NCI-H2227 (cell line): ENCODE measurements around the gene JMJD1C.
"Not testable (repeated sequence)": the region's sequence is repeated elsewhere in the genome, so short reads cannot be mapped to it uniquely, and the experiment has no call there.

Source experiments
- DNase-seq: peaks from one replicate; lab custom pipeline; 2025; ENCODE audit not compliant: unreplicated experiment; lab: John Stamatoyannopoulos, UW

The JMJD1C gene

DNA sequence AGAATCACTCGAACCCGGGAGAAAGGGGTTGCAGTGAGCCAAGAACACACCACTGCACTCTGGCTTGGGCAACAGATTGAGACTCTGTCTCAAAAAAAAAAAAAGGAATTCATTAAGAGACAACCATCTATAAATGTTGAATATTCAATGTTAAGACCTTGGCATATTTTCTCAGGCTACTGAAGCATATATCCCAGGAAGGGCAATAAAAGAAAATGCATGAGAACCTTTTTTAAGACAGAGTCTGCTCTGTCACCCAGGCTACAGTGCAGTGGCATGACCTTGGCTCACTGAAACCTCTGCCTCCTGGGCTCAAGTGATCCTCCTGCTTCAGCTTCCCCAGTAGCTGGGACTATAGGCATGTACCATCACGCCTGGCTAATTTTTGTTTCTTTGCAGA is 165.0 kb downstream of the JMJD1C start:
- DNase-seq, result no peak

- DNase-seq, result no peak
Observed at GRCh38 chr10:63297941-63298340, 167.8 kb downstream of the JMJD1C start.

GRCh38 chr10:63294781-63295180 is 171.0 kb downstream of the JMJD1C start:
- no peak for DNase-seq

- DNase-seq, result not testable (repeated sequence)
Observed at GRCh38 chr10:63292847-63293246, 172.9 kb downstream of the JMJD1C start.

DNA sequence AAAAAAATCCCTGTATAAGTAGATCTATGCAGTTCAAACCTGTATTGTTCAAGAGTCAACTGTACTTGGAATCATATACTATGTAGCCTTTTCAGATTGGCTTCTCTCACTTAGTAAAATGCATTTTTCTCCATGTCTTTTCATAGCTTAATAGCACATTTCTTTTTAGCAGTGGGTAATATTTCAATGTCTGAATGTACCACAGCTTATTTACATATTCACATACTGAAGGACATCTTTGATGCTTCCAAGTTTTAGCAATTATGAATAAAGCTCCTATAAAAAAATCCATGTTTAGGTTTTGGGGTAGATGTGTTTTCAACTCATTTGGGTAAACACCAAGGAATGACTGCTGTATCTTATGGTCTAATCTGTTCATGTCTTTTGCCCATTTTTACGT is 177.6 kb downstream of the JMJD1C start:
- no peak for DNase-seq

- DNase-seq, result no peak
Observed at GRCh38 chr10:63286754-63287264, 179.0 kb downstream of the JMJD1C start.

GRCh38 chr10:63286340-63286739 is 179.4 kb downstream of the JMJD1C start:
- no peak for DNase-seq

DNA sequence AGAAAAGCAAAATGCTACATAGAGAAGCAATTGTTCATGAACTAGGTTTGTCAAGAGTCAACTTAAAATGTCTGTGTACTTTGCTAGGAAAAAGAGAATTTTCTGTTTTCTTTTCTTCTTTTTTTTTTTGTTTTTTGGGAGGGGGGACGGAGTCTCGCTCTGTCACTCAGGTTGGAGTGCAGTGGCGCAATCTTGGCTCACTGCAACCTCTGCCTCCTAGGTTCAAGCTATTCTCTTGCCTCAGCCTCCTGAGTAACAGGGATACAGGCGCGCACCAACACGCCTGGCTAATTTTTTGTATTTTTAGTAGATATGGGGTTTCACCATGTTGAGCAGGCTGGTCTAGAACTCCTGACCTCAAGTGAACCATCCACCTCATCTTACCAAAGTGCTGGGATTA is 181.9 kb downstream of the JMJD1C start:
- DNase-seq, result not testable (repeated sequence)

GRCh38 chr10:63283093-63283492 is 182.7 kb downstream of the JMJD1C start:
- DNase-seq, result no peak

- no peak for DNase-seq
Observed at GRCh38 chr10:63281967-63282366, 183.8 kb downstream of the JMJD1C start.

DNA sequence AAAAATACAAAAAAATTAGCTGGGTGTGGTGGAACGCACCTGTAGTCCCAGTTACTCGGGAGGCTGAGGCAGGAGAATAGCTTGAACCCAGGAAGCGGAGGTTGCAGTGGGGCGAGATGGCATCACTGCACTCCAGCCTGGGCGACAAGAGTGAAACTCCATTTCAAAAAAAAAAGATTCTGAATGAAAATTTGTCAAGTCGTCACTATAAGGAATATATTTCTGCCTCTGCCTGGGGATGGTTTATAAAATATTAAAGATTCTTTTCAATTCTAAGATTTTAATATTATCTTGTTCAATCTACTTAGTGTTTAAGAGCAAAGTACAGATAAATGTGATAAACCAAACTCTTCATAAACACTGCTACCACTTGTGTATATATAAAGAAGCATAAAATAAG is 185.4 kb downstream of the JMJD1C start:
- DNase-seq, result no peak

DNA sequence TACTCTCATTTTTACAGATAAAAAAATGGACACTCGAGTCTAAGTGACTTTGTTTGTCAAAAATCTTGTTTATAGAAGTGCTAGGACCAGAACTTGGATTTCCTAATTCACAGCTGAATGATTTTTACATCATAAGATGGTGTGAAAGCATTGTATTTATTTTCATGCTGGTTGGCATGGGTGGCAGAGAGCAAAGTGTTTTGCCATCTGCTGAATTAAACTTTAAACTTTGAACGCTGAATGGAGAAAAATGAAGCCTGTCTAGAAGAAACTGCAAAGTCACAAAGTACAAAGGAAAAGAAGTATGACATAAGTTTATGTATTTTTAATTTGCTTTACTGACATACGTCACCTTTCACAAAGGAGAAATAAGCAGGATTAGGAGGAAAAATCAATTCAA is 190.7 kb downstream of the JMJD1C start:
- no peak for DNase-seq

GRCh38 chr10:63273577-63273976 is 192.2 kb downstream of the JMJD1C start:
- no peak for DNase-seq

DNA sequence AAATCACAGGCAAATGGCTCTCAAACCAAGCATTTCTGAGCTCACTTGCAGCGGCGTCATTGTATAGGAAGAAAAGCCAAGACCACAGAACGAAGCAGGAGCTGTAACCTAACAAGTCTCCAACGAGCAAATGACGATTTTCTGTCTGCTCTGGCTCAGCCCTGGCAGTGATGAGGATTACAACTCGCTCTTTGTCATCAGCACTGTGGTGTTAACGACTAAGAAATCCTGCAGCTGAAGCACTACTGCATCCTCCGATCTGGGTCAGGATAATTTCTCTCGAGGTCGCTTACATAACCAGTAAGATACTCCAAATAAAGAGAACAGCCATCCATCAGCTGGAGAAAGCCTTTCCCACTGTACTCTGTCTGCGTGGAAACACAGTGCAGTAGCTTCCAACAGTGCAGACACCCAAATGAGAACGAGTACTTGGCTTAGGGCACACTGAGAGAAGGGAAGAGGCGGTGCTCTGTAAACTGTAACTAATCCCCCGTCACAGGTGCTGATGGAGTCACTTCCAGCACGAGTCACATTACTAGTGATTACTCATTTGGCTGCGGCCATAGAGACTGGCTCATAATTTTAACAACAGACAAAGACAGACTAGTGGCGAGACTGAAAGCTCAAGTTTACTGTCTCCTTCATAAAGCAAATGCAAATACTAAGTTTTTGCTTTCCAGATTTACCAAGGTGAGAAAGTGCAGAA is 196.8 kb downstream of the JMJD1C start:
- DNase-seq, result peak; percentile 84

DNA sequence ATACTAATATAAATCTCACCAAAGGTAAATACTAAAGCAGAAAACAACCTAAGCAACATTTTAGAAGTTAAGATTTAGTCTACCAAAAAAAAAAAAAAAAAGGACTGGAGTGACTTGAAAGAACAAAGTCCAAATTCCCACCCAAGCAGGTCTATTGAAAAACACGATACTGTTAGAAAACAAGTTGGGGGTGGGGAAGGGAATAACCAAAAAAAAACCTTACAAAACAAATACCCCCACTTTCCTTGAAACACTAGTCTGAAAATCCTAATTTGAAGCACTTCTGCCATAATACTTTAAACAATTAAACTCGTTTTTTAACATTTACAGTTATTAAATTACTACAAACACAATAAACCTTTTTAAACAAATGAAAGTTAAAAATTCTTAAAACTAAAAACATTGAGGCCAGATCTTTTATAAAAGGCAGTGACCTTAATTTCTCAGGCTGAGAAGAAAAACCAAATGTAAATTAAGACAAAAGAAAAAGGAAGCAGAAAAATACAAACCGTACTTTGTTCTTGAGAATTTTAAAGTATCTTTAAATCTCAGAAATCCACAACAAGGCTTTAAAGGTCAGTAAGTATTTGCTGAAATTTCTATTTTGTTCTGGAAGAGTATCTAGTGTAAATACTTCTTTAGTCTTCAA is 197.5 kb downstream of the JMJD1C start:
- DNase-seq, result no peak

DNA sequence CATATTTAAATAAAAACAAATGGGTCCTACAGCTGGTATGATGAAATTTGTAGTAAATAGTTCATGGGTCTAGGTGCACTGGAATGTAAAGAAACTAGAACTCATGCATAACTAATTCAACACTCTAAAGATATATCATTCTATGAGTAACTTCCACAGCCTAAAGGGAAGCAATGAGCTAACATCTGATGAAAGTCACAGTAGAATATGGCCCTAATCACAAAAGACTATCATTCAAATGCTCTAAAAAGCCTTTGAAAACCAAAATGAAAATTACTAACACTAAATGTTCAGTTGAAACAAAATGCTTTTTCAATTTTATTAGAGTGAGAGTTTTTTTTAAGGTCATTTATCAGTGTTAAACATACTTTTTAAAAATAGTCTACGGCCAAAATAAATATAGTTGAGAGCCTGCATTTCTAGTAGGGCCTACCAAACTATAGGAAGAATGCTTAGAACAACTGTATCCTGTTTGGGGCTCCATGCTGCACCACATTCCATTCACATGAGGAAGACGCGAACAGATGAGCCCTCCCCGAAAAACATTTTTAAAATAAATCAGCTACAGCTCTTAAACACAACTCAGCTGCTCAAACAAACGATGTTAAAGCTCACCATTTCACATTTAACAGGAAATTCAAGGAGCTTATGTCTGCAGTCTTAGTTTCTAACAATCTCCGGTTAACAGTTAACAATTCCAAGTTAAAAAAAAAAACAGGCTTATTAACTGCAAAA is 198.2 kb downstream of the JMJD1C start:
- no peak for DNase-seq

- DNase-seq, result no peak
Observed at GRCh38 chr10:63266391-63267316, 199.1 kb downstream of the JMJD1C start.

- no peak for DNase-seq
Observed at GRCh38 chr10:63265683-63266235, 200.0 kb downstream of the JMJD1C start.

- peak; percentile 9 for DNase-seq
Observed at GRCh38 chr10:63265222-63265617, 200.6 kb downstream of the JMJD1C start.

DNA sequence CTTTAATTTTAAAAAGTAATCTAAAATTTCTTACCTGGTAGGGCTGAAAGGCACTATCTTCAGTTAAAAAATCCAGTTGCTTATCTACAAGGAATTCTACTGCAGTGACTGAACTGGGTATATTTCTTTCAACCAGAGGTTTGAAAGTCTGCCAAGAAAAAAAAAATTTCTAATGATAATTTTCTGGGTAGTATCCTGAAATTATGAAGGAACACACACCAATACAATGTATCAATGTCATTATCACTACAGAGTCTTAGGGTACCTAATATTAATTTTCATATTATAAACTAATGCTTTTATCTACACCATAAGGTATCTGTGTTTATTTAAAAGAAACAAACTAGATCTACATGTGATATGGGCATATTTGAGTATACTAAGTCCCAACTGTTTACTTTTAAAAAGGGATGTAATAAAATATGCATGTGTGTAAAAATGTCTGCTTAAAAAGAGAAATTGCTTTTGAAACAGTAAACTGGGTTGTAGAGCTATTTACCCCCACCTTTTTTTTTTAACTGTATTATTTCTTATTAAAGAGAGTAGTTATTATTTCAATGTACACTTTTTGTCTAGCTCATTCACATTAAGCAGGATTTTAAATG is 201.1 kb downstream of the JMJD1C start:
- no peak for DNase-seq
